NCI-H2171 treated with DMSO at 0.1 percent for 48 hours (cell line): ENCODE measurements around the gene GPER1.
"Not testable (repeated sequence)": the region's sequence is repeated elsewhere in the genome, so short reads cannot be mapped to it uniquely, and the experiment has no call there.

Experiments
- DNase-seq: peaks from one replicate; lab custom pipeline; 2025; lab: John Stamatoyannopoulos, UW

Gene GPER1

GRCh38 chr7:1103789-1104515 lies 16.0 kb downstream of the GPER1 start:
- no peak for DNase-seq

- DNase-seq = no peak
Observed at GRCh38 chr7:1104516-1105179, 16.7 kb downstream of the GPER1 start.

DNA sequence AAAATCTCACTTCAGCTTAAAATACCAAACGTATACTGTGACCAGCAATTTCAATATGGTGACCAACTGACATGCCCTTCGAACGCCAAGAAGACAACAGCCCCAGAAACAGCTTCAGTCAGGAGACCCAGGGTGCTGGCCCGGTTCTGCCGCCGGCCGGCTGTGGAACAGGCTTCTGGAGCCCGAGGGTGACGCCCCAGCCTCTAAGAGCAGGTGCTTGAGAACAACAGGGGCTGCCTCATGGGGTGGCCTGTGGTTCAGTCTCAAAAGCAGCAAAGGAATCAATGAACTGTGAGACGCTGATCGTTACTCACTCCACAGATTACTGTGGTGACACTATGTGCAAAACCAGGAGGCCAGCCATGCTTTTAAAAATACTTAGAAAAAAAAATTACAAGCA lies 17.3 kb downstream of the GPER1 start:
- DNase-seq = no peak

DNA sequence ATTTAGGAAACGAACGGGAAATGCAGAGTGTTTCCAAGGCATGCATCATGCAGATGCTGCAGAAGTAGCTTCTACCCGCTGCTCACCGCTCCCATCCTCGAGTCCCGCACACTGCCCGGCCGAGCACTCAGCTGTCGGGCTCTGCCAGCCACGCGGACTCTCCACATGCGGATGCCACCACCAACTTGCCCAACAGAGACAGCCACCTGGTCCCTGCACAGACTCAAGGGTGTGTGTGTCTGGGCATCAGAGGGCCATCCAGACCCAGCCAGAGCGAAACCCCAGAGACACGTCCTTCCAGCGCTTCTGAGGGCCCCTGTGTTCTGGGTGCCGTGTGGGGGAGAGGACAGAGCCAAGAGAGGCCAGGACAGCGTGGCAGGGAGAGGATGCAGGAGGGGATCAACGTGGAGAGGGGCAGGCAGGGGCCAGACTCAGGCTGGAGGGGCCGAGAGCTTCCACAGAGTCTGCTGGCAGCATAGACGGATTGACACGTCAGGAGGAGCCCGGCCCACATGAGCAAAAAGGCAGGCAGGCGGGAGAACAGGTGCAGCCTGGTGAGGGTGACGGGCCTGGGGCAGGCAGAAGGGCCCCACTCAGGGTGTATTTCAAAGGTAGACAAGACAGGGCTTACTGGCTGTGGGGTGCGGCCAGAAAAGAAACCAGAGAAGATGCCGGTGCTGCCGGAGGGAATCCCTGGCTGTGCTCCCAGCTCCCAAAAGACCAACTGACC lies 18.3 kb downstream of the GPER1 start:
- no peak for DNase-seq

DNA sequence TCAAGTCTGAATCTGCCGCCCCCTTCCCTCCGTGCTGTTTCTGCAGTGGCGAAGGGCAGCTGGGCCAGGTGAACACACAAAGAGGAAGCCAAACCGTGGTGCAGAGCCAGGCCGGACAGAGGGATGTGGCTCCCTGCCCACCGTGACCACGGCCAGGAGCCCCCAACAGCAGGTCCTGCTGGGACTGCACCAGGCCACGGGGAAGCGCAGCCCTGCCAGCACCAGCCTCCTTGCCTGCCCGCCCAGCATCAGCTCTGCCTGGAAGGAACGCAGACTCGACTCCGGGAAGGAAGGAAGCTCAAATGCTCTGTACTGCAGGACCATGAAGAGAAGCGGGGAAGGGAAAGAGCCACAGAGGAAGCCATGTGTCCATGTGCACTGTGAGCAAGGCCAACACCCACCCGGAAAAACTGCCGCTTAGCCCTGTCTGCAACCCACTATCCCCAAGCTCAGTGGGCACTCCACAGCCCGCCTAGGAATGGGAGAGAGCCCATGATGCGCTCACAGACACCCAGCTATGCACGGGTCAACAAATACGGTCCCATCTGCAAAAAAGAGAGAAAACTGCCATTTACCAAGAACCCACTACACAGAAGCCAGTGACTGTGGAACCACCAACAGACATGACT lies 19.0 kb downstream of the GPER1 start:
- no peak for DNase-seq

DNA sequence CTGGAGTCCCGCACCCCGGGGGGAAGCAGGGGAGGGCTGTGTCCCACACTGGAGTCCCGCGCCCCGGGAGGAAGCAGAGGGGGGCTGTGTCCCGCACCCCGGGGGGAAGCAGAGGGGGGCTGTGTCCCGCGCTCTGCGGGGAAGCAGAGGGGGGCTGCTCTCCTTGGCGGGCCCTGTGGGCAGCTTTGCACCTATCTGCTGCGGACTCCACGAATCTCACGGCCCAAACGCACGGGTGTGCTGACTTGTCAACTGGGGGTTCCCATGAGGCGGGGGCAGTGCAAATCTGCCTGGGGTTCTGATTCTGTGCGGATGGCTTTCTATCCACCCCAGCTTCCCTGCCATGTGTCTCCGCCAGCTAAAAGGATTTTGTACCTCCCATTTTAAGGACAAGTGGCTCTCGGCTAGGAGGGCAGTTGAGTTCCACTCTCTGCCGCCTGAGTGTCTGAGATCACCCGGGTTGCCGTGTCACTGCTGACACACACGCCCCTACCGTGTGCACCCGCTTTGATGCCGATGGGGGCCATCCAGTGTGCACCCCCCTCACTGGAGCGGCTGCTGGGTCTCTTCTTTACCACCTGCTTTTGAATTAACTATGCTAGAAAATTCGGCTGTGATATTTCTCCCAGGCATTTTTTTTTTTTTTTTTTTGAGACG lies 20.5 kb downstream of the GPER1 start:
- DNase-seq = no peak

GRCh38 chr7:1109581-1110310 lies 21.8 kb downstream of the GPER1 start:
- DNase-seq = no peak

DNA sequence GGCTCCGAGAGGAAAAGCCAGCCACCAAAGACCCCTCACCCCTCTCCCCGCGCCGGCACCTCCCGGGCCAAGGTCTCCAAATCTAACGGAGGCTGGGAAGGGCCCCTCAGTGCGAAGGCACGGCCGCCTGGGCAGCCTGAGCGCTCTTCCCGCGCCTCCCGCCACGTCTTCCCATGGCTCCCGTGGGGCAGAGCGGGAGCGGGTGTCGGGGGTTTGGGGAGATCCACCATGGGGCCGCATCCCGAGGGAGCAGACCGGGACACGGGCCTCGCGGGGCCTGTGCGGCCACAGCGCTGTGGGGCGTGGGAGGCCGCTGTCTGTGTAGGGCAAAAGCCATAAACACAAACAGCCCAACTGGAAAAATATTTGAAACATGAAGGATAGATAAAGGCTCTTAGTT lies 22.4 kb downstream of the GPER1 start:
- no peak for DNase-seq

- DNase-seq = no peak
Observed at GRCh38 chr7:1111156-1111555, 23.2 kb downstream of the GPER1 start.

GRCh38 chr7:1112109-1112508 lies 24.2 kb downstream of the GPER1 start:
- DNase-seq = no peak

- DNase-seq = no peak
Observed at GRCh38 chr7:1112625-1113547, 25.0 kb downstream of the GPER1 start.

- peak; percentile 72 for DNase-seq
Observed at GRCh38 chr7:1113548-1113885, 25.6 kb downstream of the GPER1 start.

GRCh38 chr7:1114088-1114487 lies 26.2 kb downstream of the GPER1 start:
- DNase-seq = no peak

DNA sequence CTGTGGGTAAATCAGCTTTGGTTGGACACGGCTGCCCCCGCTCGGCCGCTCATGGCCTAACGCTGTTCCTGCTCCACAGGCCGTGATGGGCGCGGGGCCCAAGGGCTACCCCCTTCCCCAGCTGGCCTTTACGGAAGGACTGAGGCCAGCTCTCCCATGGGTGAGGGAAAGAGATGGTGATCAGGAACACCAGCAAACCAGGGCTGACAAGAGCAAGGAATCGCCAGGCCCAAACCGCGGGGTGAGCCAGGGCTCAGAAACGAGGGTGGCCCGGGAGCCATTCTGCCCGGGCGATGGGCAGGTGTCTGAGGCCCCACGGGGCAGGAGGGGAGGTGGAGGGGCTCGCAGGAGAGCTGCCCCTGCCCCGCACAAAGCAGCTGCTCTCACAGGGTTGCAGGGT lies 26.6 kb downstream of the GPER1 start:
- DNase-seq = no peak

GRCh38 chr7:1115171-1116045 lies 27.5 kb downstream of the GPER1 start:
- not testable (repeated sequence) for DNase-seq

DNA sequence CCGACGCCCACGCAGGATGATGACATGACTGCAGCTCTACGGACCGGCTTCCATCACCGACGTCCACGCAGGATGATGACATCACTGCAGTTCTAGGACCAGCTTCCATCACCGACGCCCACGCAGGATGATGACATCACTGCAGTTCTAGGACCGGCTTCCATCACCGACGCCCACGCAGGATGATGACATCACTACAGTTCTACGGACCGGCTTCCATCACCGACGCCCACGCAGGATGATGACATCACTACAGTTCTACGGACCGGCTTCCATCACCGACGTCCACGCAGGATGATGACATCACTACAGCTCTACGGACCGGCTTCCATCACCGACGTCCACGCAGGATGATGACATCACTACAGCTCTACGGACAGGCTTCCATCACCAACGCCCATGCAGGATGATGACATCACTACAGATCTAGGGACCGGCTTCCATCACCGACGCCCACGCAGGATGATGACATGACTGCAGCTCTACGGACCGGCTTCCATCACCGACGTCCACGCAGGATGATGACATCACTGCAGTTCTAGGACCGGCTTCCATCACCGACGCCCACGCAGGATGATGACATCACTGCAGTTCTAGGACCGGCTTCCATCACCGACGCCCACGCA lies 28.6 kb downstream of the GPER1 start:
- not testable (repeated sequence) for DNase-seq

- DNase-seq = no peak
Observed at GRCh38 chr7:1117321-1117928, 29.5 kb downstream of the GPER1 start.

- no peak for DNase-seq
Observed at GRCh38 chr7:1119201-1119600, 31.3 kb downstream of the GPER1 start.

DNA sequence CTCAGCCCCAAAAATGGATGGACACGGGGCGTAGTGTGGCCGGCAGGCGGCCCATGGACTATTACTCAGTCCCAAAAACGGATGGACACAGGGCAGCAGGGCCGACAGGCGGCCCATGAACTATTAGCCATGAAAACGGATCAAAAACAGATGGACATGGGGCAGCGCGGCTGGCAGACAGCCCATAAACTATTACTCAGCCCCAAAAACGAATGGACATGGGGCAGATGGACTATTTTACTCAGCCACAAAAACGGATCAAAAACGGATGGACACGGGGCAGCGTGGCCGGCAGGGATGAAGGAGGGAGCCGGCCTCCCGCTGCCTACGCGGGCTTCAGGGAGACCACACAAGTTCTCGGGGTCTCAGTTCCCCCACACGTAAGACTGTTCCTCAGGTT lies 32.9 kb downstream of the GPER1 start:
- no peak for DNase-seq
